Retinal pigment epithelial cell (primary cell): ENCODE data around the gene TRPM3.
"Not testable (repeated sequence)": the region's sequence is repeated elsewhere in the genome, so short reads cannot be mapped to it uniquely, and the experiment has no call there.

ENCODE experiments used
- DNase-seq: peaks from one replicate; pipeline ENCODE4 v3.0.0-alpha.2; 2010; ENCODE audit warnings: low read depth
- H3K4me3 ChIP-seq: 2 replicates; pipeline ENCODE4 v1.5.1; 2011; ENCODE audit warnings: mild to moderate bottlenecking, low read length, control low read depth, moderate library complexity
- TF ChIP-seq, protein P1 (sequence below): conservative IDR thresholded peaks from 2 replicates; pipeline ENCODE4 v1.5.1; 2011; ENCODE audit warnings: low read depth, low read length, control low read depth, inconsistent platforms

The TRPM3 gene

GRCh38 chr9:70753311-70753710 is 368.1 kb downstream of the TRPM3 start:
- TF ChIP-seq, protein P1, sequence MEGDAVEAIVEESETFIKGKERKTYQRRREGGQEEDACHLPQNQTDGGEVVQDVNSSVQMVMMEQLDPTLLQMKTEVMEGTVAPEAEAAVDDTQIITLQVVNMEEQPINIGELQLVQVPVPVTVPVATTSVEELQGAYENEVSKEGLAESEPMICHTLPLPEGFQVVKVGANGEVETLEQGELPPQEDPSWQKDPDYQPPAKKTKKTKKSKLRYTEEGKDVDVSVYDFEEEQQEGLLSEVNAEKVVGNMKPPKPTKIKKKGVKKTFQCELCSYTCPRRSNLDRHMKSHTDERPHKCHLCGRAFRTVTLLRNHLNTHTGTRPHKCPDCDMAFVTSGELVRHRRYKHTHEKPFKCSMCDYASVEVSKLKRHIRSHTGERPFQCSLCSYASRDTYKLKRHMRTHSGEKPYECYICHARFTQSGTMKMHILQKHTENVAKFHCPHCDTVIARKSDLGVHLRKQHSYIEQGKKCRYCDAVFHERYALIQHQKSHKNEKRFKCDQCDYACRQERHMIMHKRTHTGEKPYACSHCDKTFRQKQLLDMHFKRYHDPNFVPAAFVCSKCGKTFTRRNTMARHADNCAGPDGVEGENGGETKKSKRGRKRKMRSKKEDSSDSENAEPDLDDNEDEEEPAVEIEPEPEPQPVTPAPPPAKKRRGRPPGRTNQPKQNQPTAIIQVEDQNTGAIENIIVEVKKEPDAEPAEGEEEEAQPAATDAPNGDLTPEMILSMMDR = no peak
- no peak for DNase-seq
- H3K4me3 ChIP-seq = no peak overlapping the region

DNA sequence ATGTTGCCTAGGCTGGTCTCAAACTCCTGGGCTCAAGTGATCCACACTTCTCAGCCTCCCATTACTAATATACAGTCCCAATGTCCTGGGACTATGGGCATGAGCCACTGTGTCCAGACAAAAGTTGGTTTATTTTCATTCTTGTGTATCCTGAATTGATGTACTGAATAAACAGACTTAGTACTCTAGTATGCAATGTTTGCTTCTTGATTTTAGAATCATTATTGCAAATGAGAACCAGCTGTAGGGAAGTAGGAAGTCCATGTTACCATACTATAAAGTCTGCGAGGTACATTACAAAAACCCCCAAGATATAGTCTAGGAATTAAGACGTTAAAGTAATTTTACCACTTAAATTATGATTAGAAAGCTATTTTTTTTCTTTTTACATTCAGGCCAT is 372.4 kb downstream of the TRPM3 start:
- no peak for DNase-seq
- TF ChIP-seq, protein P1 = no peak
- no peak overlapping the region for H3K4me3 ChIP-seq

DNA sequence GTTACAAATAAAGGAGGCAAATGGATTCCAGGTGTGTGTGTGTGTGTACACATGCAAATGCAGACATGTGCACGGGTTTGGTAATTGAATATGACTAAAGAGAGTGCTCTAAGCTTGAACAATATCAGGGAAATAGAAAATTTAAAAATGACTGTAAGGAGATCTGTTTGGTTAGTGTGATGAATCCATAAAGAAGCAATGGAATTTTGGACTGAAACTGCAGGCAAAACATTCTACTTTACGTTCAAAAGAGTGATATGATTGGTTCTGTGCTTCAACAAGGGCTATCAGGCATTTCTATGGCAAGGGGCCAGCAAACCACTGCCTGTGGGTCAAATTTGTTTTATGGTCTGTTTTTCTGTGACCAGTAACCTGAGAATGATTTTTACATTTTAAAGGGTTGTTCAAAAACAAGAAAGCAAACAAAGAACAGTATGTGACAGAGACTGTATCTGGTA is 374.1 kb downstream of the TRPM3 start:
- TF ChIP-seq, protein P1 = no peak
- no peak overlapping the region for H3K4me3 ChIP-seq
- DNase-seq = no peak

GRCh38 chr9:70746760-70747159 is 374.7 kb downstream of the TRPM3 start:
- no peak for DNase-seq
- H3K4me3 ChIP-seq = no peak overlapping the region
- TF ChIP-seq, protein P1 = no peak

DNA sequence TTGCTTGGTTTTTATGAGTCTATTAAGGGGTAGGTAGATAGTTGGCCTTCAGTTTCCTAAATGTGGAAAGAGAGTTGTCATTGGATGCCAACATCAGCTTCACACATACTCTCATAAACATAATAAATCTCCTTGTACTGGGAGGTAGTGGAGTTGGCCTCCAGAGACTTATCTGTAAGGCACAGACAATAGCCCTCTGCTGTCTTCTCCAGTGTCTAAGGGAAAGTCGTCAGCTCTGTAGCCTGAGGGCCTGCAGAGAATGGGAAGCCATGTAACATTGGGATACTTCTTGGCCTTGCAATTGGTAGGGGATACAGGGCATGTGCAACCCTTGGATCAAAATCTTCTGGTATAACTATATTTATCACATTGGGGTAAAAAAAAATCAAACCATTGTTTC is 375.1 kb downstream of the TRPM3 start:
- TF ChIP-seq, protein P1 = no peak
- no peak for DNase-seq
- no peak overlapping the region for H3K4me3 ChIP-seq

- not testable (repeated sequence) for DNase-seq
Observed at GRCh38 chr9:70724794-70725193, 396.6 kb downstream of the TRPM3 start.

GRCh38 chr9:70724025-70724424 is 397.4 kb downstream of the TRPM3 start:
- DNase-seq, H3K4me3 ChIP-seq: not testable (repeated sequence)

More at GRCh38 chr9:70724794-70725193, 396.6 kb downstream of the TRPM3 start:
- H3K4me3 ChIP-seq = not testable (repeated sequence)

GRCh38 chr9:70706797-70707196 is 414.6 kb downstream of the TRPM3 start:
- not testable (repeated sequence) for H3K4me3 ChIP-seq, DNase-seq

GRCh38 chr9:70701163-70701562 is 420.3 kb downstream of the TRPM3 start:
- no peak for DNase-seq
- TF ChIP-seq, protein P1 = no peak
- no peak overlapping the region for H3K4me3 ChIP-seq
